Activated CD8-positive, alpha-beta memory T cell treated with anti-CD3 and anti-CD28 coated beads, Interleukin-2, amount 50 U/mL, for 24 hours (primary cell): ENCODE data around the gene GNB3.

Source experiments
- DNase-seq: peaks from one replicate; pipeline ENCODE4 v3.0.0-alpha.2; 2020; ENCODE audit errors: extremely low read depth

GNB3 gene

DNA sequence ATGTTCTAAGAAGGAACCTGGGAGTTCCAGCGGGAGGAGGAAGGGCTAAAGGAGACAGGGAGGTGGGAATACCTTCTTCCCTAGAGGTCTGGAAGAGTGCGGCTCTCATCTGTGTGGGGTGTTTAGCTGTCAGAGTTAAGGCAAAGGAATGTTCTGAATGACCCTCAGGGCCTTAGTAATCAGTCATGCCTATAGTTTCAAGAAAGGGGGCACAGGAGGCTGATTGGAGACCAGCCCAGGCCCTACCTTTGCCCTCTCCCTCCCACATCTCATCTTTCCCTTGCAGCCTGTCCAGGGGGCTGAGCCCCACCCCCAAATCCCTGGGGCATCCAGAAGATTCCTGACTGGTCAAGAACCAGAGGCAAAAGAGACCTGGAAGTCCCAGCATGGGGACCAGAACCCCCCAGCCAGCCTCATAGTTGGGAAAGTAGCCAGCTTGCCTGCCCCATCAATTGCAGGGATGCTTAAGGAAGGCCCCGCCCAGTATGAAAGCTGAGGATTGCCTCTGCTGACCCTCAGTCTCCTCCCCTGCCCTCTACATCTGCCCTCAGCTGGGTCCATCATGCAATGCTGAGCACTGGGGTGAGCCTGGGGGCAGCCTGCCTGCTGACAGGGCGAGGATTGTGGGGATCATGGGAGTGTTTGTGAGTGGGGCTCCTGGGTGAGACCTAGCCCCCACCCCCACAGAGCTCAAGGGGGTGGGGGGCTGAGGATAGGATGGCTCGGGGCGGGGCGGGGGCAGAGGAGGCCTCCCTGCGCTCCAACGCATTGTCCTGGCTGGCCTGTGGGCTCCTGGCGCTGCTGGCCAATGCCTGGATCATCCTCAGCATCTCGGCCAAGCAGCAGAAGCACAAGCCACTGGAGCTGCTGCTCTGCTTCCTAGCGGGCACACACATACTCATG is 17.3 kb upstream of the GNB3 start:
- no peak for DNase-seq

DNA sequence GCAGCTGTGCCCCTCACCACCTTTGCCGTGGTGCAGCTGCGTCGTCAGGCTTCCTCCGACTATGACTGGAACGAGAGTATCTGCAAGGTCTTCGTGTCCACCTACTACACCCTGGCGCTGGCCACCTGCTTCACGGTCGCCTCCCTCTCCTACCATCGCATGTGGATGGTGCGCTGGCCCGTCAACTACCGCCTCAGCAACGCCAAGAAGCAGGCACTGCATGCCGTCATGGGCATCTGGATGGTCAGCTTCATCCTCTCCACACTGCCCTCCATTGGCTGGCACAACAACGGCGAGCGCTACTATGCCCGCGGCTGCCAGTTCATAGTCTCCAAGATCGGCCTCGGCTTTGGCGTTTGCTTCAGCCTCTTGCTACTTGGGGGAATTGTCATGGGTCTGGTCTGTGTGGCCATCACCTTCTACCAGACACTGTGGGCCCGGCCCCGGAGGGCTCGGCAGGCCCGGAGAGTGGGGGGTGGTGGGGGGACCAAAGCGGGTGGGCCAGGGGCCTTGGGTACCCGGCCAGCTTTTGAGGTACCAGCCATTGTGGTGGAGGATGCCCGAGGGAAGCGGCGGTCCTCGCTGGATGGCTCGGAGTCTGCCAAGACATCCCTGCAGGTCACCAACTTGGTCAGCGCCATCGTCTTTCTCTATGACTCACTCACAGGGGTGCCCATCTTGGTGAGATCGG is 16.5 kb upstream of the GNB3 start:
- no peak for DNase-seq

DNA sequence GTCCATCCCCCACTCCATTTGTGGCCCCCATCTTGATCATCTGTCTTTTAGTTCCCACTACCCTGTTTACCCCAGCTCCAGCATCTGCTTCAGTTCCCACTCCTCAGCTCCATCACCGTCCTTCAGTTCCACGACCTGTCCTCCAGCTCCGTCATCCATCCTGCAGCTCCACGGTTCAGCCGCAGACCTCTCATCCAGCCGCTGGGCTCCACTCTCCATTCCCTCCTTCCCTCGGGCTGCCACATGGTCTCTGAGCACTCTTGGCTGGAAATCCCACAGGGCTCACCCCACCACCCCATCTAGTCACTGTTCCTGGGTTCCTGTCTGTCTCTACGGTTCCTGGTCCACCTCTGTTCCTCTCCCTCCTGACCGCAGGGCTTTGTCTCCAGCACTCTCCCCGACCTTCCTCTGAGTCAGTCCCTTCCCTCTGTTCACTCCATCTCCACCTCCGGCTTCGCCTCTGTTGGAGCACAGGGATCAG is 15.8 kb upstream of the GNB3 start:
- no peak for DNase-seq

DNA sequence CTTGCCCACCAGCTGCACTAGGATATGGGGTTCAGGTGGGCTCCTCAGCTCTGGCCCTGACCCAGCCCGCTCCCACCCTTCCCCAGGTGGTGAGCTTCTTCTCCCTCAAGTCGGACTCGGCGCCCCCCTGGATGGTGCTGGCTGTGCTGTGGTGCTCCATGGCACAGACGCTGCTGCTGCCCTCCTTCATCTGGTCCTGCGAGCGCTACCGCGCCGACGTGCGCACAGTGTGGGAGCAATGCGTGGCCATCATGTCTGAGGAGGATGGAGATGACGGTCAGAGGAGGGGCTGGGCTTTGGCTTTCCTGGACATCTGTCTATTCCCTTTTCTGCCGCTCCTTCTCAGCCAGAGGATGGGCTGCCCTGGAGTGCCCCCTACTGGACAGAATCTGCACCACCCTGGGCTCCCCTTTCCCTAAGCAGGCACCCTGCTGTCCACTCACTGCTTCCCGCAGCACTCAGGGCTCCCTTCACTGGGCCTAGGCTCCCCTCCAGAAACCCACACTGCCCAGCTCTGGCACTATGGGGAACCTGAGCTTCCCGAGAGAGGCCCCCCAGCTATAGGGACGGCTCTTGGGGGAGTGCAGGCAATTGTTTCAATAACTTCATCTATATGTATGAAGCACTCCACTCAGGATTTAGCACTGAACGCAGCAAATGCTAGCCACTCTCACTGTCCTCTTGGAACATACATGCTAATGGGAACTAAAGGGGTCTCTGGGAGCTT is 15.2 kb upstream of the GNB3 start:
- DNase-seq: peak; percentile 43

DNA sequence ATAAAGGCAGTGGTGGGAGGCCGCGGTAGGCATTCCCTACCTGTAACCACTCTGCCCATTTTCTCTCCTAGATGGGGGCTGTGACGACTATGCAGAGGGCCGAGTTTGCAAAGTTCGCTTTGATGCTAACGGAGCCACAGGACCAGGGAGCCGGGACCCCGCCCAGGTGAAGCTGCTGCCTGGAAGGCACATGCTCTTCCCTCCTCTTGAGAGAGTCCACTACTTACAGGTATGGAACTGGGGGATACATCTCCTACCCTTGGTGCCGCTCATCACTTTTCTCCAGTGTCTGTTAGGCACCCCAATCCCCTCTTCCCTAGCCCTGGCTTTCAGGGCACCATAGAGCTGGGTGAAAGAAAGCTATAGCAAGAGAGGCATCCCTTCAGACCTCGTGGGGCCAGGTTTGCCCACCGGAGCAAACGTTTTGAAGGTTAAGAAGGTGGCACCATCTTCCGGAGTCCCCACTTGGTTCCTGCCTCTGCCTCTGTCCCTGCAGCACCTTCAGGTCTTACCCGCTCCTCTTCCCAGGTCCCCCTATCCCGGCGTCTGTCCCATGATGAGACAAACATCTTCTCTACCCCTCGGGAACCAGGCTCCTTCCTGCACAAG is 14.5 kb upstream of the GNB3 start:
- no peak for DNase-seq

DNA sequence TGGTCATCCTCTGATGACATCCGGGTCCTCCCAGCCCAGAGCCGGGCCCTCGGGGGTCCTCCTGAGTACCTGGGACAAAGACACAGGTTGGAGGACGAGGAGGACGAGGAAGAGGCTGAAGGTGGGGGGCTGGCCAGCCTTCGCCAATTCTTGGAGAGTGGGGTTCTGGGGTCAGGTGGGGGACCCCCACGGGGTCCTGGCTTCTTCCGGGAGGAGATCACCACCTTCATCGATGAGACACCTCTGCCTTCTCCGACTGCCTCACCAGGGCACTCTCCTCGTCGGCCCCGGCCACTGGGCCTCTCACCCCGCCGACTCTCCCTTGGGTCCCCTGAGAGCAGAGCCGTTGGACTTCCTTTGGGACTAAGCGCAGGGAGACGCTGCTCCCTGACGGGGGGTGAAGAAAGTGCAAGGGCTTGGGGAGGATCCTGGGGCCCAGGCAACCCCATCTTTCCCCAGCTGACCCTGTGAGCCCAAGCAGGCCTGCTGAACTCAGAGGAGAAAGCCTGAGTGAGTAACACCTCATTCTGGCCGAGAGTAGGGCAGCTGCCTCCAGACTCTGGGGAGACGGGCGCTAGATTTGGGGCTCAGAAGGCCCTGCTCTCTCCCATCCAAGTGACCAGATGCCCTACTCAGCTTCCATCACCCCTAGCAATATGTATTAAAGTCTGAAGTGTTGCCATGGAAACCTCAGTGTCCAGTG is 13.8 kb upstream of the GNB3 start:
- no peak for DNase-seq

DNA sequence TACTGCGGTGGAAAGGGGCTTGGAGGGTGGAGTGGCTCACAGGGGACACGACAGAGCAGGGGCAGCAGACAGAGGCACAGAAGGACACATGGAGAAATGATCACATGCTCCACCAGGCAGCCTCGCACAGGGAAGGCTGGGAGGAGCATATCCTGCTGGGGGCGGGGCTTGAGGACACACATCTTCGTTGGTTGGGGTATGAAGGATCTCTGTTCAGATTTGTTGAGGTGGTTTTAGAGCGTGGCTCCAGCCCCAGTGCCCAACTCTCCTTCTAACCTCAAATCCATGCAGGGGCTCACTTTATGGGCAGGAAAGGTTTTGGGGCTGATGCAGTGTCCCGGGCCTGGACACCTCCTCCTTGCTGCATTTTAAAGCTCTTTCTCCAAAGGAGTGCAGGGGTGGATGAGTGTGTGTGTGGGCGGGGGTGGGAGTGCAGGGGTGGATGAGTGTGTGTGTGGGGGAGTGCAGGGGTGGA is 13.3 kb upstream of the GNB3 start:
- no peak for DNase-seq

DNA sequence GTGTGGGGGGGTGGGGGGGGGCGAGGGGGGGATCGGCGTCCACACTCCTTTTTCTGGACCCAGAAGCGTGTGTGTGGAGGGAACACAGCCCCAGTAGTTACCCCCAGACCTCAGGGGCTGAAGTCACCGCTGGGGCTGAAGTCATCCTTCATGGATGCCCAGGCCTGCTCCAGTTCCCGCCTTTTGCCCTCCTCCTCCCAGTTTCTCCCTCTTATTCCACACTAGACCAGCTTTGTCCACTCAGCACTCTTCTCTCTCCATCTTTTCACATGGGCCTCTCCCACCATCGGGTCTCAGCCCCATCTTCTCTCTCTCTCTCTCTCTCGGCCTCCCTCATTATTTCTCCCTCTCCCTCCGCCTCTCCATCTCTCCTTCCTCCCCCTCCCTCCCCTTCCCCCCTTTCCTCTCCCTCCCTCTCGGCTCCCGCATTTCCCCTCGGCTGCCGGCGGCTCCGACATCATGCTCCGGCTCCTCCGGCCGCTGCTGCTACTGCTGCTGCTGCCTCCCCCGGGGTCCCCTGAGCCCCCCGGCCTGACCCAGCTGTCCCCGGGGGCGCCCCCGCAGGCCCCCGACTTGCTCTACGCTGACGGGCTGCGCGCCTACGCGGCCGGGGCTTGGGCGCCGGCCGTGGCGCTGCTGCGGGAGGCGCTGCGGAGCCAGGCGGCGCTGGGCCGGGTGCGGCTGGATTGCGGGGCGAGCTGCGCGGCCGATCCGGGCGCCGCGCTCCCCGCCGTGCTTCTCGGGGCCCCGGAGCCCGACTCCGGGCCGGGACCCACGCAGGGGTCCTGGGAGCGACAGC is 12.5 kb upstream of the GNB3 start, which contains the start of gene P3H3:
Gene P3H3, plus strand, starts transcription at position 426 of the 799 bp plus-strand sequence. Its CDS starts 34 bp downstream, at position 460.
- DNase-seq: no peak

DNA sequence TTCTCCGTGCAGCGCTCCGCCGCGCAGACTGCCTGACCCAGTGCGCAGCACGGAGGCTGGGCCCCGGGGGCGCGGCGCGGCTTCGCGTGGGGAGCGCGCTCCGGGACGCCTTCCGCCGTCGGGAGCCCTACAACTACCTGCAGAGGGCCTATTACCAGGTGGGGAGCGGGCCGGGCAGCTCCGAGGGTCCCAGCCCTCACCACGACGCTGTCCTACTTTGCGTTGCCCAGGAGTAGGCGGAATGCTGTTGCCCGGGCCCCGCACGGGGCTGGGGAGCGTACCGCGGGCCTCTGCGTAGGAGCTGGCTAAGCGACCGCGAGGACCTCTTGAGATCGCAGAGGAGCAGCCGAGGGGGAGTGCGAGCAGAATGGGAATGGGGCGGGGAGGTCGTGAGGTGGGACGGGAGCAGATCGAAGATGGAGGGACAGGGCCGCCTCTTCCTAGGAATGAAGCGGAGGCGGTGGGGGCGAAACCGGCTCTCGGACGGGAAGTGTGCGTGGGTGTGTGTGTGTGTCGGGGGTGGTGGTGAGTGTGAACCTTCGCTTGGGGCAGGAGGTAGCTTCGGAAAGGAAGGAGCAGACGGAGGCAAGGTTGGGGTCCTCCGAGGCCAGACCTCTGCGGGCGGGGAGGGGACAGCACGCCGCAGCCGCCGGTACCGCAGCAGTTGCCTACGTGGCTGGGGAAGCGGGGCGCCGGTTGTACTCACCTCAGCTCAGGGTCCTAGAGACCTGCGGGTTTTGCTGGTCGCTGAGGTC is 11.8 kb upstream of the GNB3 start:
- no peak for DNase-seq

DNA sequence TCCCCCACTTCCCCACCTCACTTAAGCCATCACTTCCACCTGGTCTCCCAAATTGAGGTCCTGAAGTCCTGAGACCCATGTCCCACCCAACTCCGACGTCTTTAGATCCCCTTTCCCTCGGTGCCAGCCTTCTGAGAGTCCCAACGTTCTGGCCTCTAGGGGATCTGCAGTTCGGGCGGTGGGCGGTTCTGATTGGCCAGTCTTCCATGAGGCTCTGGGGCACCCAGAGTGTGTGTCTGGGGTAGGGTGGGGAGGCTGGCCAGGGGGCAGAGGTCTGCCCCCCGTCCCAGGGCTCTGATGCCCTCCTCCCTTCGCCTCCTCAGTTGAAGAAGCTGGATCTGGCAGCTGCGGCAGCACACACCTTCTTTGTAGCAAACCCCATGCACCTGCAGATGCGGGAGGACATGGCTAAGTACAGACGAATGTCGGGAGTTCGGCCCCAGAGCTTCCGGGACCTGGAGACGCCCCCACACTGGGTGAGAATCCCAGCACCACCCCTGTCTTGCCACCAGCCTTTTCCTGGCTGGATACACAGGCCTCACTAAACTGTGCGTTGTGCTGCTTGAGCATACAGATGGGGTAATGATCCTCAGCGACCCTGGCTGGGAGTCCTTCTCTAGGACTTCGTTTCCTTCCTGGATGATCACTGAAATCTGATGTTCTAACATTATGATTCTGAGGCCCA is 11.0 kb upstream of the GNB3 start:
- no peak for DNase-seq

DNA sequence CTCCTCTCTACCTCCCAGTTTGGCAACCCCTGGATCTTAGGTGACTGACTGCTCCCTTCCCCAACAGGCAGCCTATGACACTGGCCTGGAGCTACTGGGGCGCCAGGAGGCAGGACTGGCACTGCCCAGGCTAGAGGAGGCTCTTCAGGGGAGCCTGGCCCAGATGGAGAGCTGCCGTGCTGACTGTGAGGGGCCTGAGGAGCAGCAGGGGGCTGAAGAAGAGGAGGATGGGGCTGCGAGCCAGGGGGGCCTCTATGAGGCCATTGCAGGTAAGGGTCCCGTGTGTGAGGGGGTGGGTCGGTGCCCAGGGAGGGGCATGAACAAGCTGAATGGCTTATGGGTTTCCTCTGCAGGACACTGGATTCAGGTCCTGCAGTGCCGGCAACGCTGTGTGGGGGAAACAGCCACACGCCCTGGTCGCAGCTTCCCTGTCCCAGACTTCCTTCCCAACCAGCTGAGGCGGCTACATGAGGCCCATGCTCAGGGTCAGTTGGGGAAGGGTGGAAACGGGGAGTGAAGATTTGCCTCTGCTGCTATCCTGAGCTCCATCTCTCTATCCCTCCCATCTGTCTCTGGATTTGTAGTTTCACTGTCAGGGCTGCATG is 10.3 kb upstream of the GNB3 start:
- DNase-seq: no peak

DNA sequence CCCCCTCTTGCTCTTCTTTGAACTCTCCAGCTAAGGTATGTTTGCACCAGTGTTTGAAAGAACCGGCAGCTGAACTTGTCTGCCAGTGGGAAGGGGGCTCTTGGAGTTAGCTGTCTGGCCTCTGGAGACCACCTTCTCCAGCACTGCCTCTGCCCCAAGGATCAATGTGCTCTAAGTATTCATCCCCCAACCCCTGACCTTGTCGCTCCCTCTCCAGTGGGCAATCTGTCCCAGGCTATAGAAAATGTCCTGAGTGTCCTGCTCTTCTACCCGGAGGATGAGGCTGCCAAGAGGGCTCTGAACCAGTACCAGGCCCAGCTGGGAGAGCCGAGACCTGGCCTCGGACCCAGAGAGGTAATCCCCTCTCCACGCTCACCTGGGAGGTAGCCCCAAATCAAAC is 9.7 kb upstream of the GNB3 start:
- no peak for DNase-seq

DNA sequence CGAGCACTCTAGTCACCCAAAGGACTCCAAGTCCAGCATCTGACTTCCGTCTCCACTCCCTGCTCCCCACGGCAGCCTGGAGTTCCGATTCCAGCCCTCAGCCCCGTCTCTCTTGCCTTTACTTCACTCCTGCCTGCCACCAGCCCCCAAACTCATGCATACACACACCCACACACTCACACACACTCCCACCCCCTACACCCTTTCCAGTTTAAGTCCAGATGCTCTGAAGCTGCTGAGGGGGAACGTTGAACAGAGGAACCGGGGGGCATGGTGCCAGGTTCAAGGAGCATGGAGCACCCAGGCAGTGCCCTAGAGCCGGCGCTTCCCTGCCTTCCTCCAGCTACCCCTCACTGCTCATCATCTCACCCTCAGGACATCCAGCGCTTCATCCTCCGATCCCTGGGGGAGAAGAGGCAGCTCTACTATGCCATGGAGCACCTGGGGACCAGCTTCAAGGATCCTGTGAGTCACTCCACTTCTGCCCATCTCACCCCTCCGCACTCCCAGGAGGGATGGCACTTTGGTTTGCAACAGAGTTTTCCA is 9.2 kb upstream of the GNB3 start:
- DNase-seq: no peak

DNA sequence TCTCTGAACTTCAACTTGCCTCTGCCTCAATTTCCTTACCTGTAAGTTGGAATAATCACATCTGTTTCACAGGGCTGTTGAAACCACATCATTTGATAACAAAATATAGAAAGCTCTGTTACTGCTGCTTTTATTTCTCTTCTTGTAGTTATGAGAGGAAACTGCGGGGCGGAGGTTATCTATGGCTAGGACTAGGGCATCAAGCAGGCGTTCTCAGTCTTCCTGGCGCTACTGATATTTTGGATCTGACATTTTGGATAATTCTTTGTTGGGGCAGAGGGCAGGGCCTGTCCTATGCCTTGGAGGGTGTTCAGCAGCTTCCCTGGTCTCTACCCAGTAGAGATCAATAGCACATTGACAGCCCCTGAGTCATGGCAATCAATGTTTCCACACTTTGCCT is 8.6 kb upstream of the GNB3 start:
- no peak for DNase-seq

DNA sequence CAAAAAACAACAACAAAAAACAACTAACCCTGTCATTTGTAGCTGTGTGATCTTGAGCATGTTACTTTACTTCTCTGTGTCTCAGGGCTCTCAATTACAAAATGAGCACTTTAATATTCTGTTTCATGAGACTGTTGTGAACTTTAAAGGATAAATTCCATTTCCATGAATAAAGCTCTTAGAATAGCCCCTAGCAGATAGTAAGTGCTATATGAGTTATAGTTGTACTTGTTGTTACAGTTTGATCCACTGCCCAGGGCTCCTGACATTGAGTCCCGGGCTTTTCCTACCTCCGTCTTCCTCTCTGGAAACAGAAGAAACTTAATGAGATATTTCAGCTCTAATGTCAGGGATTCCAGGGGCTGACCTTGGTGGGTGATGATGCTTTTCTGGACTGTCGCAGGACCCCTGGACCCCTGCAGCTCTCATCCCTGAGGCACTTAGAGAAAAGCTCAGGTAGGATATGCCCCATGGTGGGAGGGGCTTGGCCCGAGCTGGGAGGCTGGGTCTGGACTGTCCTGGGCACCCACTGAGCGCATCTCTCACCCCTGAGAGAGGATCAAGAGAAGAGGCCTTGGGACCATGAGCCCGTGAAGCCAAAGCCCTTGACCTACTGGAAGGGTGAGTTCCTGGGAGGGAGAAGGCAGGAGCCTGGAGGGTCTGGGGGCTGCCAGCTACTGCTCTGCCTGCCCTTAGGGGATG is 7.4 kb upstream of the GNB3 start:
- no peak for DNase-seq

DNA sequence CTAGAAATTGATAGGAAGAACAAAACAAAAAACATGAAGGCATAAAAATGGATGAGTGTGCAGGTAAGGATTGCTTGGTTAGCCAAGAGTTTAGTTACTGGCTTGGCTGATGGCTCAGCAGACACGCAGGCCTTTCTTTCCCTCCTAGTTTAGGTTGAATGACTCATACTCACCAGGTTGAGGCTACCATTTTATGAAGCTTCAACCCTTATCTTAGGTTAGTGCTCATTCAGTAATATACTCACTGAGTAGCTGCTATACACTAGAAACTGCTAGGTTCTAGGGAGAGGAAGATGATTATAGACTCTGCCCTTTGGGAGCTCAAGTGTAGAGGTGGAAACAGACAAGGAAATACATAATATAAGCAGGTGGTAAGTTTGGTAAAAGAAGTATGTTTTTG is 6.5 kb upstream of the GNB3 start:
- no peak for DNase-seq

DNA sequence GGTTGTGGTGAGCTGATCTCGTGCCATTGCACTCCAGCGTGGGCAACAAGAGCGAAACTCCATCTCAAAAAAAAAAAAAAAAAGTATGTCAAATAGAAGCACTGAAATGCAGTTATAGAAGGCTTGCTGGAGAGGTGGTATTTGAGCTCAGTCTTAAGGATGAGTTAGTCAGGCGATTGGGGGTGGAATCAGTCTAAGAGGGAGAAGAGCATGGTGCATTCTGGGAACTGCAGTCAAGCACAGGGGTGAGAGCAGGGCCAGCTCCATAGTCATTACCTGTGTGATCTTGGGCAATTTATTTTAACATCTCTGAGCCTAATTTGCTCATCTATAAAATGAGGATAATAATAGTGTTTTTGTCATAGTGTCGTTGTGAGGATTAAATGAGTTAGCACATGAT is 5.9 kb upstream of the GNB3 start:
- DNase-seq: no peak

DNA sequence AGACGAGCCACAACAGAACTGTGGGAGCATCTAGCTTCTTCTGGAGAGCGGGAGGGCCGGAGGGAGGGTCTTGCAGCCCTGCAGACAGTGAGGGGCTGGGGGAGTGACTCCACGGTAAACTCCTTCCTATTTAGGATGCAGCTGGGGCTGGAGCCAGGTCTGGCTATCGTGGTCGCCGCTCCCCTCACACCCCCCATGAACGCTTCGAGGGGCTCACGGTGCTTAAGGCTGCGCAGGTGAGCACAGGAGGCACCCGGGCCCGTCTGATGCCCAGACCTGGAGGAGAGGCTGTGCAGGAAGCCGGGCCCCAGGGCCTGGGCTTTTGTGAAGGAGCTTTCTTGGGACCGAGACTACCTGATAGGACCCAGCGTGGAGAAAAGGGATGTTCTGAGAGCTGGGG is 3.9 kb upstream of the GNB3 start:
- no peak for DNase-seq
